ENCODE measurements around the gene MAP7D1. TPM values are rescaled to one million over a fixed set of nuclear protein-coding genes. Genes with fewer than 3 reads are reported as not detected.

Gene MAP7D1
- total RNA-seq, 1 donor from 2014 or later, result 172 TPM

DNA sequence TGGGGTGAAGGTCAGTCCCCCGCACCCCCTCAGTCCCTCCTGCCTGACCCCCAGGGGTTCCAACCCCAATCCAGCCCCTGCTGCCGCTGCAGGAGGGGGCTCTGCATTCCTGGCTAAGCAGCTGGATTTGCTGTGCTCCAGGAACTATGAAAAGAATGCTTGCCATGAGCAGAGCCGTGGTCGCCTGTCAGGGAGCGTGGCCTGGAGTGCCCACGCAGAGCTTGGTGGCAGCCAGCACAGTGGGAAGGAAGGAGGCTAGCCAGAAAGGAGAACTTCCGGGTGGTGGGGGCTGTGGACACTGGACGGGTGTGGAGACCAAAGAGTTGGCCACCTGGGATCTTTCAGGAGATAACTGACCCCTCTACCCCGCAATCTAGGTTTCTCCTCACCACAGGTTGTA is 36.5 kb upstream of the MAP7D1 start:
- no peak for DNase-seq (ENCODE audit: low spot score)
- Mint-ChIP-seq H3K36me3 (ENCODE audit: low read depth) (no peaks in the 10 kb centered on the region), H3K27ac (no peak overlapping the region), H3K27me3 (ENCODE audit: low read depth) (peaks cover 26% of the 10 kb centered on the region), H3K9me3 (no peaks in the 10 kb centered on the region), H3K4me1 (ENCODE audit: low read depth) (peaks cover 9% of the 10 kb centered on the region), H3K4me3 (ENCODE audit: low read depth) (no peak overlapping the region)
- intact Hi-C loops (cut with micrococcal nuclease), result no loop called here

DNA sequence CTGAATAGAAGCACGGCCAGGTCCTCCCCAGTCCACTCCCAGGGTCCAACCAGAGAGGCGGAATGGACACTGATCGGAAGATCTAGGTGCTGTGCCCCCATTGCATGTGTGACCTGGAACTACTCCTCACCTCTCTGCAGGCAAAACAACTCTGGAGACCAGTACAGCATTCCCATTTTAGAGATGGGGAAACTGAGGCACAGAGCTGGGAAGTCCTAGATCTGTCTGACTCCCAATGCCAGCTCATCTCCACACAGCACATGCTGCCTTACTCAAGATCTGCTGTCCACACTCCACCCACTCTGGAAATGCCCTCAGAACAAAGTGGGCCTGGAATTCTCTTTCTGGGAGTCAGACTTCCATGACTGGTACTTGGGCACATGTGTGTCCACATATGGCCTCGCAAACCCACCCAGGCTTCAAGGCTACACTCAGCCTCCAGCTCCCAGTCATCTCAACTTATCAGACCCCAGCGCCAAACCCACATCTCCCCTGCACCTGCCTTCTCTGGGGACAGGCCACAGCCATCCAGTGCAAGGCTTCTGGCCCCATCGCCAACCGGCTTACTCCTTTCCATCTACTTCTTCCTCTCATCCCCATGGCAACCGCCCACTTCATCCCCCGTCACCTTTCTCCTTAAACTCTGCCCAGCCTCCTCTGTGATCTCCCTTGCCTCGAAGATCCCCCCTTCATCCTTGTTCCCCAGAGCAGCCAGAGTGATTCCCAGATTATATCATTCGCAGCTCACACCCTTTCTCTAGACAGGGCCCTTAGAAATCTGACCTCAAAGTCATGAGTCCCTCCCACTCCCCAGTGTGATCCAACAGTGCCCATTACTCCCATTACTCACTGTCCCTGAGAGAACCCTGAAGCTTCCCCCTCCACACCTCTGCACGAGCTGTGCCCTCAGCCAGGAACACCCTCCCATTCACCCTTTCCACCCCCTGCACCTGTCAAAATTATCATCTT is 33.6 kb upstream of the MAP7D1 start:
- no peak for DNase-seq (ENCODE audit: low spot score)
- Mint-ChIP-seq H3K27me3 (ENCODE audit: low read depth) (peaks cover 40% of the 10 kb centered on the region), H3K27ac (no peak overlapping the region), H3K4me3 (ENCODE audit: low read depth) (no peak overlapping the region), H3K4me1 (ENCODE audit: low read depth) (peaks cover 11% of the 10 kb centered on the region), H3K36me3 (ENCODE audit: low read depth) (no peaks in the 10 kb centered on the region), H3K9me3 (no peaks in the 10 kb centered on the region)
- intact Hi-C loops (cut with micrococcal nuclease), result no loop called here

DNA sequence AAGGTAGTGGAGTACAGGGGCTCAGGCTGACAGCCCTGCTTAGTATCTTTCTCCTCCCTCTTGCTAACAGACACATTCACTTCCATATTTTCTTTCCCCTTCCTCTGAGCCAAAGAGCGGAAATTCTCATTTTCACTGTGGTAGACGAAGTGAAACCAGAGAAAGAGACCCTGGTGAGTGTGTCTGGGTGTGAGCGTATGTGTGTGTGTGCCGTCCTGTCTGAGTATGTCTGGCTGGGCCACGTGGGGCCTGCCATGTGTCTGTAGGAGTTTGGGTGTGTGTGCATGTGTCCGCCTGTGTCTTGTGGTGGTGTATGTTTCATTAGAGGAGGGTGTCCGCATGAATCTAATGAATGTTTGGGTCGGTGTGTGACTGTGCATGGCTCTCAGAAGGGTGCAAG is 32.6 kb upstream of the MAP7D1 start:
- peaks cover 40% of the 10 kb centered on the region for H3K27me3 Mint-ChIP-seq (ENCODE audit: low read depth)
- no peaks in the 10 kb centered on the region for H3K36me3 Mint-ChIP-seq (ENCODE audit: low read depth)
- H3K4me3 Mint-ChIP-seq (ENCODE audit: low read depth), result no peak overlapping the region
- no peaks in the 10 kb centered on the region for H3K9me3 Mint-ChIP-seq
- H3K27ac Mint-ChIP-seq, result no peak overlapping the region
- peaks cover 11% of the 10 kb centered on the region for H3K4me1 Mint-ChIP-seq (ENCODE audit: low read depth)
- intact Hi-C loops (cut with micrococcal nuclease), result no loop called here
- DNase-seq (ENCODE audit: low spot score), result no peak

DNA sequence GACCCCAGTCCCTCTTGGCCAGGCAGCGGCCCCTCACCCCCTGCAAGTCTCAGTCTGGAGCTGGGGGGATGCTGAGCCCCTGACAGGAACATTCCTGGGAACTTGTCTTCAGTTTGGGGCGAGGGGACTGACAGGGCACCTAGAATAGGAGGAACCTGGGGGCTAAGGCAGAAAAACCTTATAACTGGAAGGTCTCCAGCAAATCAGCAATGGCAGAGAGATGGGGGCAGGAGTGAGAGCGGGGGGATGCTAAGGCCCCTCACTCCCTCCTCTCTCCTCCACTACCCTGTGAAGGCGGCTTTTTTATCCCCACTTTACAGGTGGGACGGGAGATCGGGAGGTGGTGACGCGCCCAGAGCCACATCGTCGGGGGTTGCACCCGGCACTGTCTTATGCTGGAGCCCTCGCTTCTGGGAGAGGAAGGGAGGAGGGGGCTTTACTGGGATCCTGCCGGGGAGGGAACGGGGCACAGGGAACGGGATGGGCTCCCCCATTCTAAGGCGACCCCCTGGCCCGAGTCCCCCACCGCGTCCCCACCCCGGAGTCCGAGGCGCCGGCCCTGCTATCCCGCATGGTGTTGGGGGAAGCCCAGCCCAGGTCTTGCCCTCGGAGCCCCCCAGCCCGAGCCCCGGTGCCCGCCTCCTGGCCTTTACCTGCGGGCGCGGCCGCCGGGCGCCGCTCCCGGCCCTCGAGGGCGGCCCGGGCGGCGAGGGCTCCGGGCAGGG is 31.4 kb upstream of the MAP7D1 start:
- H3K4me3 Mint-ChIP-seq (ENCODE audit: low read depth), result no peak overlapping the region
- no peaks in the 10 kb centered on the region for H3K9me3 Mint-ChIP-seq
- H3K36me3 Mint-ChIP-seq (ENCODE audit: low read depth), result no peaks in the 10 kb centered on the region
- peaks cover 40% of the 10 kb centered on the region for H3K27me3 Mint-ChIP-seq (ENCODE audit: low read depth)
- H3K4me1 Mint-ChIP-seq (ENCODE audit: low read depth), result peaks cover 11% of the 10 kb centered on the region
- H3K27ac Mint-ChIP-seq, result no peak overlapping the region
- DNase-seq (ENCODE audit: low spot score), result no peak
- intact Hi-C loops (cut with micrococcal nuclease), result no loop called here

DNA sequence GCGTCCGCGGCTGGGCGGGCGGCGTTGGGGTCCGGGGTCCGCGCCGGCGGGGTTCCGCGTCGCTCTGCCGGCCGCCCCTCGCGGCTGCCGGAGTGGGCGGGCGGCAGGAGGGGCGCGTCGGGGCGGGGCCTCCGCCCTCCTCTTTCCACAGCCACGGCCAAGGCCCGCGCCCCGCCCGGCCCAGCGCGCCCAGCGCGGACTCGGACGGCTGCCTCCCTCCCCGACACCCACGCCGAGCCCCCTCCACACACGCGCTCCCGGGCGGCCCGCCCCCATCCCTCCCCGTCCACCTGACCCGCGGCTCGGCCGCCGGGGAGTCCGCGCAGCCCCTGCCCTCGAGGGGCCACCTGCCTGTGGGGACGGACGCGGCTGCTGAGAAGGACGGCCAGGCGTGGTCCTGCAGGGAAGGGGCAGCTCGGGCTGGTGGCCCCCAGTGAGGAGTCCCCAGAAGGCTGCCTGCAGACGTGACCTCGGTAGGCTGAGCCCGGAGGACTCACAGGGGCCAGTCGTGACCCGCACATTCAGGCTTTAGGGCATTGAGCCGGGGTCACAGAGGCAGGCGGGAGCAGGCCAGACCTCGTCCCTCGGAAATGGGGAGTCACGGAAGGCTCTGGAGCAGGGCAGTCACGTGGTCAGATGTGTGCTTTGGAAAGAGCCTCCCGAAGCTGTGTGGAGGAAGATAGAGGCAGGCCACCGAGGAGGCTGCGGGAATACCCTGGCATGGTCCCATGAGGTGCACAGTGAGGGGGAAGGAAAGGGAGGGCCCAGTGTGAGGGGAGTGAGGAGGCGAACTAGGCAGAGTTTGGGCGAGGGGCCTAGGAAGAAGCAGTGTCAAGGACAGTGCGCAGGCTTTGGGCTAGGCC is 30.6 kb upstream of the MAP7D1 start, which contains the start of gene COL8A2:
Gene COL8A2, minus strand, starts transcription at position 94 of the 863 bp plus-strand sequence. CDS start 24,980 bp downstream, outside the sequence.
- H3K27me3 Mint-ChIP-seq (ENCODE audit: low read depth), result peaks cover 40% of the 10 kb centered on the region
- DNase-seq (ENCODE audit: low spot score), result no peak
- no peaks in the 10 kb centered on the region for H3K36me3 Mint-ChIP-seq (ENCODE audit: low read depth)
- no peaks in the 10 kb centered on the region for H3K9me3 Mint-ChIP-seq
- H3K27ac Mint-ChIP-seq, result no peak within 1 kb of the TSS
- intact Hi-C loops (cut with micrococcal nuclease), result no loop called here
- H3K4me1 Mint-ChIP-seq (ENCODE audit: low read depth), result peaks cover 11% of the 10 kb centered on the region
- H3K4me3 Mint-ChIP-seq (ENCODE audit: low read depth), result no peak within 1 kb of the TSS

DNA sequence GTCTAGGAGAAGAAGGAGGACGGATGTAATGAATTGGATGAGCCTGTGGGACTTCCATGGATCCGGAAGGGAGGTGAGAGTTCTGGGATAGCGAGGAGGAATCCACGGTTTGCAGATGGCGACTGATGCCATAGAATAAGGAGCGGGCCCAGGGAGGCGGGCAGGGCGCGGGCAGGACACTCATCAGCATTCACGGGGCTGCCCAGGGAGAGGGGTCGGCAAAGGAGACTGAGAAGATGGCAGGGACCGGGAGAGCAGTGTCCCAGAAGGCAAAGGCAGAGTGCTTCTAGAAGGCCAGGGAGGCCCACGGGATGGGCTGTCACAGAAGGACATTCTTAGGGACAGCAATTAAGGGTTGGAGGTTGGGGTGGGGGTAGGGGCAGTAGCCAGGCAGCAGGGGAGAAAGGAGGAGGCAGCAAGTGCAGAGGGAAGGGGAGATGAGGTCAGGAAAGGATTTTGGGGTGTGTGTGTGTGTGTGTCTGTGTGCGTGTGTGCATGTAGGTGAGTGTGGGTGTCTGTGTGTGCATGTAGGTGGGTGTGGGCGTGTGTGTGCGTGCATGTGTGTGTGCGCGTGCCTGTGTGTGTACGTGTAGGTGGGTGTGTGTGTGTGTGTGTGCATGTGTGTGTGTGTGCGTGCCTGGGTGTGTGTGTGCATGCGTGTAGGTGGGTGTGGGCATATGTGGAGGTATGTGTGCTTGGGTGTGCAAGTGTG is 29.8 kb upstream of the MAP7D1 start:
- Mint-ChIP-seq H3K27ac (peak overlapping the region; percentile 15), H3K27me3 (ENCODE audit: low read depth) (peaks cover 40% of the 10 kb centered on the region), H3K4me1 (ENCODE audit: low read depth) (peaks cover 11% of the 10 kb centered on the region), H3K9me3 (no peaks in the 10 kb centered on the region), H3K36me3 (ENCODE audit: low read depth) (no peaks in the 10 kb centered on the region), H3K4me3 (ENCODE audit: low read depth) (no peak overlapping the region)
- intact Hi-C loops (cut with micrococcal nuclease), result no loop called here
- DNase-seq (ENCODE audit: low spot score), result no peak

DNA sequence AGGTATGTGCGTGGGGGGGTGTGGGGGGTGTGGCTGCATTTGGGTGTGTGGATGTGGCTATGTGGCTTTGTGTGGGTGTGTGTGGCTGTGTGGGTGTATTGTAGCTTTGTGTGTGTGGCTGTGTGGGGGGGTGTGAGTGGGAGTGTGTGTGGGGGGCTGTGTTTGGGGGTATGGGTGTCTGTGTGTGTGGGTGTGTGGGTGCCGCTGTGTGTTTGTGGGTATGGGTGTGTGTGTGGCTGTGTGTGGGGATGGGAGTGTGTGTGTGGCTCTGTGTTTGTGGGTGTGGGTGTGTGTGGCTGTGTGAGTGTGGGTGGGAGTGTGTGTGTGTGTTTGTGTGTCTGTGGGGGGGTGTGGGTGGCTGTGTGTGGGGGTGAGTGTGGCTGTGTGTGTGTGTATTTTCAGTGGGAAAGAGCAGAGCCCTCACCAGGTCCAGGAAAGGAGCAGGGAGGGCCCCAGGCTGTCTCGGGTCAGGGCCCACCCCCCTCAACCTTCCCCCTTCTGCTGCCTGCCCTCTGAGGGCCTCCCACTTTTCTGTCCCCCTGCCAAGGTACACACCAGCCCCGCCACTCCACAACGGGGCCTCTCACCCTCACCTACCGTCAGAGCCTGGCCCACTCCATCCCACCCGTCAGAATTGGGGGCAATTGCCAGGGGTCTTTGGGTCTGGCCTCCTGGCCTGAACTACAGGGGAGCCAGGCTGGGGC is 29.0 kb upstream of the MAP7D1 start:
- peaks cover 11% of the 10 kb centered on the region for H3K4me1 Mint-ChIP-seq (ENCODE audit: low read depth)
- H3K4me3 Mint-ChIP-seq (ENCODE audit: low read depth), result no peak overlapping the region
- H3K9me3 Mint-ChIP-seq, result no peaks in the 10 kb centered on the region
- DNase-seq (ENCODE audit: low spot score), result no peak
- intact Hi-C loops (cut with micrococcal nuclease), result no loop called here
- H3K27ac Mint-ChIP-seq, result no peak overlapping the region
- H3K27me3 Mint-ChIP-seq (ENCODE audit: low read depth), result peaks cover 37% of the 10 kb centered on the region
- no peaks in the 10 kb centered on the region for H3K36me3 Mint-ChIP-seq (ENCODE audit: low read depth)

DNA sequence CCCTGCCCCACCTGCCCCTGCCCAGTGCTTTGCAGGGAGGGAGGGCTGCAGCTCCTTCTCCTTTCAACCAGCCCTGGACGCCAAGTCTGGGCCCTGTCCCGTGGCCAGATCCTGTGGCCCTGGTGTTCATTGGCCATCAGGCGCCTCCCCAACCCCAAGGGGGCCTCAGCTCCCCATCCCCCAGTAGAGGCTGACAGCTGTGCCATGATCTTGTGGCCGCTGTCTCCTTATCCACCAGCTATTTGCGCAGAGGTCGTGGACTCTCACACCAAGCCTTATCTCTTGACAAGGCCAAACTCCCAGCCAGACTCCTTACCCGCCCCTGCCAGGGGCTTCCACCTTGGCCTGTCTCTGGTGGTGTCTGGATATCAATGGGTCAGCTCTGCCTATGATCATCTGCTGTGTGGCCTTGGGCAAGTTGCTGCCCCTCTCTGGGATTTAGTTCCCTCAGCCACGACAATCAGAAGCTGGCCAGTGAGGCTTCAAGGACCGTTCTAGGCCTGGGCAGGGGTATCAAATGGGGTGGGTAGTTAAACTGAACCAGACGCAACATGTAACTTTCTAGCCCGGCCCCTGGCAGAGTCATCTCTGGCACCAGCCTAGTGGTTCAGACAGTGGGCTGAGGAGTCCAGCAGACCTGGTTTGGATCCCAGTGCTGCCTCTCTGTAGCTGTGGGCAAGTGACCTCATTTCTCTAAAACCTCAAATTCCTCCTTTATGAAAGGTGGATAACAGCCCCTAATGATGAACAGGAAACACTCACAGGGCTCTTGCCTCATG is 27.6 kb upstream of the MAP7D1 start:
- H3K27ac Mint-ChIP-seq, result no peak overlapping the region

DNA sequence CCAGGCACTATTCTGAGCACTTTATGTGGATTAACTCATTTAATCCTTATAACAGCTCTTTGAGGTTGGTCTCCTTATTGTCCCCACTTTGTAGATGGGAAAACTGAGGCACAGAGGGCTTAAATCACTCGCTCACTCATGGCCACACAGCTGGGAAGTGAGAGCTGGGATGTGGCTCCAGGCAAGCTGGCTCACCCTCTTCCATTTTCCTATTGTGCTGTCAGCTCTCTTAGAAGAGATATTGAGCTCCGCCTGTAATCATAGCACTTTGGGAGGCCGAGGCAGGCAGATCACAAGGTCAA is 27.1 kb upstream of the MAP7D1 start:
- intact Hi-C loops (cut with micrococcal nuclease), result no loop called here
- peaks cover 19% of the 10 kb centered on the region for H3K27me3 Mint-ChIP-seq (ENCODE audit: low read depth)
- peaks cover 3% of the 10 kb centered on the region for H3K4me1 Mint-ChIP-seq (ENCODE audit: low read depth)
- H3K36me3 Mint-ChIP-seq (ENCODE audit: low read depth), result no peaks in the 10 kb centered on the region
- no peak overlapping the region for H3K27ac Mint-ChIP-seq
- no peaks in the 10 kb centered on the region for H3K9me3 Mint-ChIP-seq
- H3K4me3 Mint-ChIP-seq (ENCODE audit: low read depth), result no peak overlapping the region
- DNase-seq (ENCODE audit: low spot score), result no peak

More for the DNA sequence above, 27.6 kb upstream of the MAP7D1 start:
- no peak for DNase-seq (ENCODE audit: low spot score)
- H3K27me3 Mint-ChIP-seq (ENCODE audit: low read depth), result peaks cover 24% of the 10 kb centered on the region
- peaks cover 6% of the 10 kb centered on the region for H3K4me1 Mint-ChIP-seq (ENCODE audit: low read depth)
- H3K4me3 Mint-ChIP-seq (ENCODE audit: low read depth), result no peak overlapping the region
- no peaks in the 10 kb centered on the region for H3K36me3 Mint-ChIP-seq (ENCODE audit: low read depth)
- H3K9me3 Mint-ChIP-seq, result no peaks in the 10 kb centered on the region
- intact Hi-C loops (cut with micrococcal nuclease), result no loop called here

DNA sequence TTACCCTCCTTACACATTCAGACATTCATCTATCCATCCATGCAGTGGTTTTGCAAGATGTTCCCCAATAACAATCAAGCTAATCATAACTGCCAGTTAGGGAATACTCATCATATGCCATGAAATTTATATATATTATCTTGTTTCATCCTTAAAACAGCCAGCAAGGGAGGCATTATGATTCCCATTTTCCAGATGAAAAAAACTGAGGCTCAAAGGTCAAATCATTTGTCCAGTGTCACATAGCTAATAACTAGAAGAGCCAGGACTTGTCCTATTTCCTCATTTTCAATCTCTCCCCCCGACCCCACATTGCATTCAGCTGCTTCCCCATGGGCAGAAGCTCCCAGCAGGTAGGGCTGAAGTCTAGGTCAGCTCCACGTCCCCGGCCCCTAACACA is 23.9 kb upstream of the MAP7D1 start:
- Mint-ChIP-seq H3K36me3 (ENCODE audit: low read depth) (peaks cover 7% of the 10 kb centered on the region), H3K4me1 (ENCODE audit: low read depth) (peaks cover 7% of the 10 kb centered on the region), H3K27ac (no peak overlapping the region), H3K9me3 (no peaks in the 10 kb centered on the region), H3K4me3 (ENCODE audit: low read depth) (no peak overlapping the region), H3K27me3 (ENCODE audit: low read depth) (no peaks in the 10 kb centered on the region)
- intact Hi-C loops (cut with micrococcal nuclease), result no loop called here
- no peak for DNase-seq (ENCODE audit: low spot score)

DNA sequence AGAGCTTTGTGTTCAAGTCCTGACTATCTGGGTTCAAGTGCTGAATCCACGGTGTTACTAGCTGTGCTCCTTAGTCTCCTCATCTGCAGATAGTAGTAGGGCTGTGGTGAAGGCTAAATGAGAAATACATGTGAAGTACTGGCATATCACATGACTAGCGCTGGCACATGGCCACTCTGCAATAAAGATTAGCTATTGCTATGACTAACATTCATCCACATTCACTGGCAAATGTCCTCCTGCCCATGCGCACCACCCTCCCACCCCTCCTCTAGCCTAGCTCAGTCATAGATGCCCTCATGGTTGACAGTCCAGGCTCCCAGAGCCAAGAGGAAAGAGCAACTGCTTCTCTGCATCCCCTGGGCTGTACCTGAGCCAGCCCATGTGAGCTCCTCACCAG is 22.5 kb upstream of the MAP7D1 start:
- intact Hi-C loops (cut with micrococcal nuclease), result no loop called here
- Mint-ChIP-seq H3K27ac (no peak overlapping the region), H3K36me3 (ENCODE audit: low read depth) (peaks cover 15% of the 10 kb centered on the region), H3K4me1 (ENCODE audit: low read depth) (peaks cover 7% of the 10 kb centered on the region), H3K27me3 (ENCODE audit: low read depth) (no peaks in the 10 kb centered on the region), H3K9me3 (no peaks in the 10 kb centered on the region), H3K4me3 (ENCODE audit: low read depth) (no peak overlapping the region)
- DNase-seq (ENCODE audit: low spot score), result no peak

All from activated T-helper 2 cell treated with anti-CD3 and anti-CD28 coated beads, Interferon-gamma antibody, Interleukin-2, Interleukin-4, amounts not matched to agents 10 μg/mL and 5 μg/mL and 100 μg/mL, durations not matched to agents 14 hours and 24 hours and 36 hours (primary cell).